Stomach (tissue), 4 donors: ENCODE measurements around the gene ATXN10.

Source experiments
- POLR2A ChIP-seq, 4 donors: fragments of 450-650 bp; IDR thresholded peaks; one replicate each; pipeline ENCODE4 v1.6.1; 2016; ENCODE audit warnings: antibody characterized with exemption in 4 of 4, control low read depth in 2 of 4, mild to moderate bottlenecking in 1 of 4, moderate library complexity in 1 of 4
- TF ChIP-seq, protein P1 (sequence below), 7 experiments: fragments of 450-650 bp in 4 of 7; fragments of 200-600 bp in 3 of 7; sonication (generic) in 3 of 7; IDR thresholded peaks; one replicate each; pipeline ENCODE4 v1.5.1; 2016 to 2019; ENCODE audit warnings: antibody characterized with exemption in 7 of 7, control low read depth in 2 of 7, mild to moderate bottlenecking in 1 of 7

DNA sequence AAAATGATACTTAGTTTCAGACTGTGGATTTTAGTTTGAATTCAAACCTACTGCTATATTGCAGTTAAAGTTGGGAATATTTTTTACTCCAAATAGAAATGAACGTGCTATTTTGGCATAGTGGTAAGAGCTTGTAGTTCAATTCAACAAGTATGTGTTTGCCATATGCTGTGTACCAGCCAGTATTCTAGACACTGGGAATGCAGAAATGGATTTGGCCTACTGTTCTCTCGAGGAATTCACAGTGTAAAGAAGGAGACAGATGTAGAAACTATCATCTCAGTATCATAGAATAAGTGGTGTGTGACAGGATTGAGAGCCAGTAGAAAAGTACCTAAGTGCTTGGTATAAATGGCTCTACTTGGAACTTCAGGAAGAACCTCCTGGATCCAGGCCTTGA is 80.4 kb downstream of the ATXN10 start:
- TF ChIP-seq, protein P1, sequence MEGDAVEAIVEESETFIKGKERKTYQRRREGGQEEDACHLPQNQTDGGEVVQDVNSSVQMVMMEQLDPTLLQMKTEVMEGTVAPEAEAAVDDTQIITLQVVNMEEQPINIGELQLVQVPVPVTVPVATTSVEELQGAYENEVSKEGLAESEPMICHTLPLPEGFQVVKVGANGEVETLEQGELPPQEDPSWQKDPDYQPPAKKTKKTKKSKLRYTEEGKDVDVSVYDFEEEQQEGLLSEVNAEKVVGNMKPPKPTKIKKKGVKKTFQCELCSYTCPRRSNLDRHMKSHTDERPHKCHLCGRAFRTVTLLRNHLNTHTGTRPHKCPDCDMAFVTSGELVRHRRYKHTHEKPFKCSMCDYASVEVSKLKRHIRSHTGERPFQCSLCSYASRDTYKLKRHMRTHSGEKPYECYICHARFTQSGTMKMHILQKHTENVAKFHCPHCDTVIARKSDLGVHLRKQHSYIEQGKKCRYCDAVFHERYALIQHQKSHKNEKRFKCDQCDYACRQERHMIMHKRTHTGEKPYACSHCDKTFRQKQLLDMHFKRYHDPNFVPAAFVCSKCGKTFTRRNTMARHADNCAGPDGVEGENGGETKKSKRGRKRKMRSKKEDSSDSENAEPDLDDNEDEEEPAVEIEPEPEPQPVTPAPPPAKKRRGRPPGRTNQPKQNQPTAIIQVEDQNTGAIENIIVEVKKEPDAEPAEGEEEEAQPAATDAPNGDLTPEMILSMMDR (IDR thresholded peaks at IDR 0.05): no peak
- TF ChIP-seq POLR2A (IDR thresholded peaks at IDR 0.05): no peak
